Measurements from ENCODE around the gene TWF2. TPM values are rescaled to one million over a fixed set of nuclear protein-coding genes. Genes with fewer than 3 reads are reported as not detected.
"Not testable (repeated sequence)": the region's sequence is repeated elsewhere in the genome, so short reads cannot be mapped to it uniquely, and the experiment has no call there.

TWF2 gene
- total RNA-seq, 3 donors from 2014 or later (not counting 1 experiment from before 2014, with no cell fraction given): 49.2 to 76.6 (median 52.0) TPM

GRCh38 chr3:52277071-52277964 is 38.4 kb upstream of the TWF2 start:
- WGBS (ENCODE audit: insufficient coverage): under 1% methylated on average over 27 of the region's 28 CpGs
- Mint-ChIP-seq H3K4me3 (peak overlapping the region; percentile 94), H3K36me3 (no peaks in the 10 kb centered on the region), H3K9me3 (no peaks in the 10 kb centered on the region), H3K27ac (peak overlapping the region; percentile 90 to 98), H3K27me3 (ENCODE audit: low read depth in 2 of 2) (peaks cover 0 to 3% of the 10 kb centered on the region in 2 donors), H3K4me1 (peaks cover 65 to 80% of the 10 kb centered on the region in 2 donors)
- Histone ChIP-seq H3K27ac (ENCODE audit: low read length) (peak overlapping the region; percentile 97), H3K9me3 (ENCODE audit: control insufficient read depth, insufficient read depth, low read length) (no peaks in the 10 kb centered on the region), H3K4me3 (ENCODE audit: low read length) (peak overlapping the region; percentile 97), H3K4me1 (ENCODE audit: control insufficient read depth, insufficient read depth, low read length) (peaks cover 67% of the 10 kb centered on the region), H3K36me3 (ENCODE audit: control insufficient read depth, insufficient read depth, low read length) (peaks cover 17% of the 10 kb centered on the region), H3K27me3 (ENCODE audit: control insufficient read depth, insufficient read depth, low read length) (no peaks in the 10 kb centered on the region)
- intact Hi-C loops (cut with micrococcal nuclease): loop anchor here (2.0 to 5.0 kb wide), 2 partner anchors 15 to 35 kb away; no protein-coding TSS in a partner anchor
- DNase-seq (peak; percentile 71 to 79), ATAC-seq (peak; percentile 39 to 56 (median 42))
- no peak for TF ChIP-seq CTCF (IDR thresholded peaks at IDR 0.05)

GRCh38 chr3:52274781-52275180 is 35.8 kb upstream of the TWF2 start:
- Mint-ChIP-seq H3K4me3 (peak overlapping the region; percentile 76), H3K4me1 (peaks cover 76 to 87% of the 10 kb centered on the region in 2 donors), H3K27ac (peak overlapping the region; percentile 90 to 98)
- intact Hi-C loops (cut with micrococcal nuclease): loop anchor here (2.0 to 5.0 kb wide), 2 partner anchors 14 to 38 kb away; no protein-coding TSS in a partner anchor
- H3K36me3 Mint-ChIP-seq; H3K9me3 Mint-ChIP-seq; H3K9me3 ChIP-seq (ENCODE audit: control insufficient read depth, insufficient read depth, low read length); H3K27me3 ChIP-seq (ENCODE audit: control insufficient read depth, insufficient read depth, low read length); H3K4me3 ChIP-seq (ENCODE audit: low read length); ATAC-seq; H3K27me3 Mint-ChIP-seq (ENCODE audit: low read depth in 2 of 2): not testable (repeated sequence)
- Histone ChIP-seq H3K27ac (ENCODE audit: low read length) (peak overlapping the region; percentile 44), H3K36me3 (ENCODE audit: control insufficient read depth, insufficient read depth, low read length) (peaks cover 26% of the 10 kb centered on the region), H3K4me1 (ENCODE audit: control insufficient read depth, insufficient read depth, low read length) (peaks cover 68% of the 10 kb centered on the region)
- peak in 1 of 2 donors; percentile 1 for DNase-seq
- WGBS (ENCODE audit: insufficient coverage): 85% methylated on average over 18 of the region's 18 CpGs

GRCh38 chr3:52272831-52273230 is 33.9 kb upstream of the TWF2 start:
- H3K9me3 ChIP-seq (ENCODE audit: control insufficient read depth, insufficient read depth, low read length): no peaks in the 10 kb centered on the region
- no peaks in the 10 kb centered on the region for H3K27me3 ChIP-seq (ENCODE audit: control insufficient read depth, insufficient read depth, low read length)
- Mint-ChIP-seq H3K9me3 (no peaks in the 10 kb centered on the region), H3K4me3 (peak overlapping the region; percentile 57), H3K27me3 (ENCODE audit: low read depth in 2 of 2) (peaks cover 0 to 3% of the 10 kb centered on the region in 2 donors), H3K4me1 (peaks cover 79% of the 10 kb centered on the region in 2 donors), H3K36me3 (peaks cover 7% of the 10 kb centered on the region), H3K27ac (peak overlapping the region; percentile 88 to 90)
- H3K4me1 ChIP-seq (ENCODE audit: control insufficient read depth, insufficient read depth, low read length): peaks cover 71% of the 10 kb centered on the region
- DNase-seq: peak; percentile 13 to 42
- no peak for TF ChIP-seq CTCF (IDR thresholded peaks at IDR 0.05)
- WGBS (ENCODE audit: insufficient coverage): 100% methylated on average over 1 of the region's 3 CpGs
- H3K4me3 ChIP-seq (ENCODE audit: low read length): no peak overlapping the region
- H3K36me3 ChIP-seq (ENCODE audit: control insufficient read depth, insufficient read depth, low read length): peaks cover 44% of the 10 kb centered on the region
- H3K27ac ChIP-seq (ENCODE audit: low read length): peak overlapping the region; percentile 70
- no peak for ATAC-seq
- intact Hi-C loops (cut with micrococcal nuclease): no loop called here

- H3K9me3 Mint-ChIP-seq; intact Hi-C loops (cut with micrococcal nuclease); H3K4me3 ChIP-seq (ENCODE audit: low read length); H3K9me3 ChIP-seq (ENCODE audit: control insufficient read depth, insufficient read depth, low read length); H3K27me3 ChIP-seq (ENCODE audit: control insufficient read depth, insufficient read depth, low read length); H3K27me3 Mint-ChIP-seq (ENCODE audit: low read depth in 2 of 2): not testable (repeated sequence)
- DNase-seq (peak in 1 of 2 donors; percentile 12), ATAC-seq (peak in 1 of 3 donors; percentile 13)
- Mint-ChIP-seq H3K27ac (peak overlapping the region; percentile 88 to 90), H3K4me3 (peak overlapping the region; percentile 72), H3K36me3 (peaks cover 14% of the 10 kb centered on the region), H3K4me1 (peaks cover 79 to 81% of the 10 kb centered on the region in 2 donors)
- Histone ChIP-seq H3K27ac (ENCODE audit: low read length) (peak overlapping the region; percentile 70), H3K36me3 (ENCODE audit: control insufficient read depth, insufficient read depth, low read length) (peaks cover 50% of the 10 kb centered on the region), H3K4me1 (ENCODE audit: control insufficient read depth, insufficient read depth, low read length) (peaks cover 66% of the 10 kb centered on the region)
- WGBS (ENCODE audit: insufficient coverage): 67% methylated on average over 7 of the region's 9 CpGs
Observed at GRCh38 chr3:52272172-52272571, 33.2 kb upstream of the TWF2 start.

Data from natural killer cell (primary cell).